NCI-H146 treated with DMSO at 0.1 percent for 48 hours (cell line): ENCODE data around the gene HES5.

Experiments used
- DNase-seq: peaks from one replicate; lab custom pipeline; 2025; ENCODE audit not compliant: unreplicated experiment; lab: John Stamatoyannopoulos, UW

HES5 gene

DNA sequence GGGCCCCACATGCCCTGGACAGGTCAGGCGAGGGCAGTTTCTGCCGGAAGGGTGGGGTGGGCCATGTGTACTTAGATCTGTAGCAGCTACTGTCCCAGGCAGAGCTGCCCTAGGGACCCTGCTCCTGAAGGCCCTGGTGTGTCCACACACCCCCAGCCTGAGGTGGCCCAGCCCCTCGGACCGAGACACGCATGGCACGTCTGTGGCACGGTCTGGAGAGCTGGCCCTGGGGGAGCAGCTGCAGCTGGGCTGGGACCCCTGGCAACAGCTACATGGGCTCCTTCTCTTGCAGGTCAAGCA lies 28.3 kb downstream of the HES5 start:
- DNase-seq, result no peak

DNA sequence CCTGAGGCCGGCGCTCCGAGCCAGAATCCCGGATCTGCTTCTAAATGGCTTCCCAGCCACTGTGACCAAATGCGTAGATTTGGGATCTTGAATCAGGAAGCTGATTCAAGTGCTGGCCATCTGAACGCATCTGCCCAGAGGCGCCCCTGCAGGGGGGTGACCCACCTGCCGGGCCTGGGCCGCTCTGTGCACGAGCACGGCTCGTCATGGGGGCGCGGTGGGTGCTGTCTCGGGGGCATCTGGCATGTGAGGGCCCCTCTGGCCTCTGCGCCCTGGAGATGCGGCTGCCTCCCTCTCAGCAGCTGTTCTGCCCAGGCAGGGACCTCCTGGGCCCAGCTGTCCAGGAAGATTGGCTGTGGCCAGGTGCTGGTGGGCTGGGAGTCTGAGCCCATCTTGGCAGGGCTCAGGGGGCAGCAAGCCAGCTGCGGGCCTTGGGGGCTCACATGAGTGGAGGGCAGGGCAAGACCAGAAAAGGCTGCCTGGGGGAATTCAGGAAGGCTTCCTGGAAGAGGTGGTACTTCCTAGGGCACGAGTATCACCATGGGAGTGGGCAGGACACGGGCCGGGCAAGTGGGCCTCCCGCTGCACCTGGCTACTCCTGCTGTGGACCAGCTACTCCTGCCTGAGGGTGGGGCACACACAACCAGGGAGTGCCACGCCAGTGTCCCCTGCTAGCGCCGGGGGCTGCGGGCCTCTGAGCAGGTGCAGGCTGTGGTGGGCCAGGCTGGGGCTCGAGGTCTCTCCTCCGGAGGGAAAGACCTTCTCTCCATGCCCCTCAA lies 28.8 kb downstream of the HES5 start:
- DNase-seq, result no peak

DNA sequence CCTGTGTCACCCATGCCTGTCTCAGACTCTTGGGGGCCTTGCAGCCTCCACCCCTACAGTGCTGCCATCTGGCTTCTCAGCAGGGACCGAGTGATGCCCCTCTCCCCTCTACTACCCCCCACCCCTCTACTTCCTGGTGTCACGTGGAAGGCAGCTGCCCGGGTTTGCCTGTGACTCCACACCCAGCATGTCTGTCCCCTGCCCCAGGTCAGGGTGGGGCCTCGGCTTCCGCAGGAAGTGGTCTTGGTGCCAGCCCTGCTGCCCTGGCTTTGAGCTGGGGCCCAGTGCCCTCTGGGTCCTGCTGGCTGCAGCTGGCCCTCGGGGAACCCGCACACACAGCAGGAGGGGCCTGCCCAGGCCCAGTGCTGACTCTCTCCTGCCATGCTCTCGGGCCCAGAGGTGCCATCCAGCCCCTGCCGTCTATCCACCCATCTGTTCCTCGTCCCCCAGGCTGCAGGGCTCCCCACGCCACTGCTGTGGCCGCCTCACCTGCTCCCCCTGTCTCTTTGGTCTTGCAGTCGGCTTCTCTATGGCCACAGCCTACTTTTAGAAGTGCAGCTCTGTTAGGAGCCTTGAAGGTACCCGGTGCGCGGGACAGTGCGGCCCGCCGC lies 30.0 kb downstream of the HES5 start:
- DNase-seq, result no peak

DNA sequence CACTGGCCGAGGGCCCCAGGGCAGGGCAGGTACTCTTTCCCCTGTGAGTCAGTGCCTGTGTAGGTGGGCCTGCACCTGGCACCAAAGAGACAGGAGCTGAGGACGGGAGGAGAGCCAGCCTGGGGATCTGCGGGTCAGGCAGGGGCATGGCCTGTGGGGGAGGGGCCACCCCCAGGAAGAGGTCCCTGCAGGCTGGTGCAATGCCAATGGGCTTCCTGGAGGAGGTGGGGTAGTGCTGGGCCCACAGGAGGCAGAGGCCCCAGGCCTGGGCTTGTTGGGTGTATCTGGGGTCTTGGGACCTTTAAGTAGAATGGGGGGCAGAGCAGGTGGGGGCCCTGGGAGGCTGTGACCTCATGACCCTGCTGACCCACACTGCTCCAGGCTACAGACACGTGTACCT lies 30.8 kb downstream of the HES5 start:
- no peak for DNase-seq

DNA sequence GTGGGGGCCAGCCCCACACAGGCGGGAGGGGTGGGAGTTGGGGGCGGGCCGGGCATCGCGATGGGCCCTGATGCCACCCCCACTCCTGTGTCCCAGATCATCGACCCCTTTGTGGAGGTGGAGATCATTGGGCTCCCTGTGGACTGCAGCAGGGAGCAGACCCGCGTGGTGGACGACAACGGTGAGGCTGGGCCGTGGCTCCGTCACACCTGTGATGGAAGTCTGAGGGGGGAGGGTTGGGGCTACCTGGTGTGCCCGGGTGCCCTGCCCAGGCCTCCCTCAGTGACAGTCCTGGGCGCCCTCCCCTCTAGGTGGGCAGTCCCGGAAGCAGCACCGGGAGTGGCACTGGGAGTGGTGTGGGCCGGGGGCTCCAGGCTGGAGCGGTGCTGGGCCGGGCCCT lies 31.4 kb downstream of the HES5 start:
- DNase-seq, result no peak

DNA sequence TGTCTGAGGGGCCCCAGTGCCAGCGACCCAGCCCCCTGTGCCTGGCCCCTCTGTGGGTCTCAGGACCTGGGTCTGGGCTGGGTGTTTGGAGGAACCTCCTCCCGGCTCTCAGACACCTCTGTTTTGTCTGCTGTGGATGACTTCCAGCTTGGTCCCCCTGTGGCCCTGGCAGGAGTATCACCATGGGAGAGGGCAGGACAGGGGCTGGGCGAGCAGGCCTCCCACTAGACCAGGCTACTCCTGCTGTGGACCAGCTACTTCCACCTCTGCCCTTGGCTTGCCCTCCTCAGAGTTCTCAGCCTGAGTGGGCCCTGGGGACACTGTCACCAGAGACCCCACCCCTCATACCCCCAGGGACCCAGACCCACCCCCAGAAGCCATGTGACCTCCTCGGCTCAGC lies 32.2 kb downstream of the HES5 start:
- no peak for DNase-seq

DNA sequence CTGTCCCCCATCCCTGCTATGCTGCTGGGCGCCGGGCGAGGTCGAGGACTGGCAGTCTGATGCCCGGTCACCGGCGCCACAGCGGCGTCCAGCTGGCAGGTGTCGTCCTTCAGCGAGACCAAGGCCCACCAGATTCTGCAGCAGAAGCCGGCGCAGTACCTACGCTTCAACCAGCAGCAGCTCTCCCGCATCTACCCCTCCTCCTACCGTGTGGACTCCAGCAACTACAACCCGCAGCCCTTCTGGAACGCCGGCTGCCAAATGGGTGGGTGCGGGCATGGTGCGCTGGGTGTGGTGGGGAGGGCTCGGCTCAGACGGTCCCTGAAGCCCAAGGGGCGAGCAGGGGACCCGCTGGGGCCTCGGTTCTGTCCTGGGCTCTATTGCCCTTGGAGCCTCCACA lies 33.3 kb downstream of the HES5 start:
- DNase-seq, result no peak

DNA sequence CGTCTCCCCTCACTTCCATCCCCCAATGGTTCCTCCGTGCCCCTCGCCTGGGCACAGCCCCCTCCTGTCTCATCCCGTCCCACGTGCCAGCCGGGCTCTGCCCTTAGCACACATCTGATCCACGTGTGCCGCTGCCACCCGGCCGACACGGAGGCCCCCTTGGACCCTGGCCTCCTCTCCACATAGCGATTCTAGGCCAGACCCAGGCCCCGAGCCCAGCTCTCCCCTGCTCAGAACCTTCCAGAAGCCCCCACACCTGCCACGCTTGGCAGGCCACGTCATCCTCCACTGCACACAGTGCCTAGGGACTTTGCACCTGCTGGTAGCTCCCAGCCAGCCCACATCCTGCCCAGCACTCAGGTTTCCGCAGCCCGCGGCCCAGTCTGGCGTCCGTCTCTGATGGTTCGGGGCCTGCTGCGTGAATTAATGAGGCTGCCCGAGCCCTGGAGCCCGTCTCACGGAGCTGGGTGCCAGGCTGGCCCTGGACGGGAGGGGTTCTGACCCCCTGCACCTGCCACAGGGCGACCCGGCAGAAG lies 33.9 kb downstream of the HES5 start:
- DNase-seq, result no peak

DNA sequence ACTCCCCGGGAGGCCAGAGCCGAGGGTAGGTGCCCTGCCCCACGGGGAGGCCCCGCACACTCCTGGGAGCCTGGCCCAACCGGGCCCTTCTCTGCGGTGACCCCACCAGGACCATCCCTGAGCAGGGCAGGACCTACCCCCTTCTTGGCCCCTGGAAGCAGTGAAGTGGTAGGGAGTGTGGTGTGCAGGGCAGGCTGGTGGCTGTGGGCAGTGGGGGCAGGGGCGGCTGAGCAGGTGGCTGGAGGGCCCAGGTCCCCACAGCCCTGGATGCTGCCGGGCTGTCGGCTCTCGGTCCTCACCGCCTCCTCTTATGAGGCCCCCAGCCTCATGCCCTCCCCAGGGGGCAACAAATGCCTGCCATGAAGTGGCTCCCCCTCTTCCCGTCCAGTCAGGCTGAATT lies 34.5 kb downstream of the HES5 start:
- no peak for DNase-seq

DNA sequence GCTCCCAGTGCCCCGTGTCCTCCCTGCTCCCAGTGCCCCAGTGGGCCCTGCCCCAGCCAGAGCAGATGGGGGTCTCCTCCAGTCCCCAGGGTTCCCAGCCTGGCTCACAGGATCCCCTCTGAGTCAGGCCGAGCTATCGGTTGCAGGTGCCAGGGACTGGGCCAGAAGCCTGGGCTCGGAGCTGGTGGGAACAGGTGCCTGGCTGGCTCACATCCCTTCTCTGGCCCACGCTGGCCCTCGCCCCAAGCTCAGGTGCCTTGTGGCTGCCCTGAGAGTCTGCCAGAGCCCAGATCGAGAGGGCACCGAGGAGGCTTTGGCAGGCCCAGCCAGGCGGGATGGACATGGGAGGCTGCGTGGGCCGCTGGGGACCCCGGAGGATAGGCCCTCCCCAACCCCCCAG lies 35.0 kb downstream of the HES5 start:
- no peak for DNase-seq

DNA sequence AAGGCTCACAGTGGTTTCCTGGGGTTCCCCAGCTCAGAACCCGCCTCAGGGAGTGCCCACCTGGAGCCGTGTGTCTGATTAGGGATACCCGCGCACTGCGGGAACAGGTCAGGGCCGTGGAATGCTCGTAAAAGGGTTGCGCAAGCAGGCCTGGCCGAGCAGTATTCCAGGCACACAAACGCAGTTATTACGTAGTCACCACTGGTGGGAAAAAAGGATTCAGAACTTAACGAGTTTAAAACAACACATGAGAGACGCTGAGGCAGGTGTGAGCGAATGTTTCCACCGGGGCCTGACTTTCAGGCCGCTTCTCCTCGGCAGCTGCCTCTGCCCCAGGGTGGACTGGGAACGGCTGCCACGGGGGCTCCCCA lies 35.8 kb downstream of the HES5 start:
- no peak for DNase-seq

DNA sequence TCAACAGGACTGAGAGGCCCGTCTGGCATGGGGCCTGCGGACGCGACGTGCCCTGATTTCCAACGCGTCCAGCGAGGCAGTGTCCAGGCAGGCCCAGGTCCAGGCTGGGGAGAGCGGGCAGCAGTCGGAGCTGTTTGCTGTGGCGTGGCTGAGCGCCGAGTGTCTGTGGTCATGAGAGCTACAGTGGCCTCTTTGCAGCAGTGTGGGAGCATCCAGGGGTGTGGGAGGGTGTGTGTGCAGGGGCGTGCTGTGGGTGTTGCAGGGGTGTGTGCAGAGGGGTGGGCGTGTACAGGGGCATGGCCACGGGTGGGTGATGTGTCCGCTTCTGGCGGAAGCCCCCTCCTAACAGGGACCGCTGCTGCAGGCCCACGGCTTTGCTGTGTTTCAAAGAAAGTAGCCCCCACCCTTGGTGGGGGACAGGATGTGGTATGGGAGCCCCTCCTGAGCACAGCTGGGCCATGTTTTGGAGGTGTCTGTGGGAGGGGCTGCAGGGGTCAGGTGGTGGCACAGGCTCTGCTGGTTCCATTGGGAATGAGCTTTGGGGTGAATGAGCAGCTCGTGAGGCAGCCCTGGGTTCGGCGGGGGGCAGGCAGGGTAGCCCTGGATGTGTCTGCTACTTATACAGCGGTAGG lies 36.3 kb downstream of the HES5 start:
- DNase-seq, result no peak

DNA sequence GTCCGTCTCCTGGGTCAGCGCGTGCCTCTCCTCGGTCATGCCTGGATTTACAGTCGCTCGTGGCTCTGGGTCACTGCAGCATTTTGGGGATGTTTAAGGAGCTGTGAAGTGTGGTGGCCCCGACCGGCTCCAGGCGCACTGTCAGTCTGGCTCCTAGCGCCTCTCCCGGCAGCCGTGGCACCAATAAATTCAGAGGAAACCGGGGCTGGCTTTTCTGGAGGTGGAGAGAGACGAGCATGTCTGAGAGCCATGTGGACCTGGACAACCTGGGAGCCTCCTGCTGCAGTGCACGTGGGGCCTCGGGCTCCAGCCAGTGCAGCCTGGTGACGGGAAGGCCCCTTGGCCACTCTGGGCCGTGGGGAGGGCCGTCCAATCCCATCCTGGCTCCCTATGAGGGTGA lies 36.8 kb downstream of the HES5 start:
- DNase-seq, result no peak

DNA sequence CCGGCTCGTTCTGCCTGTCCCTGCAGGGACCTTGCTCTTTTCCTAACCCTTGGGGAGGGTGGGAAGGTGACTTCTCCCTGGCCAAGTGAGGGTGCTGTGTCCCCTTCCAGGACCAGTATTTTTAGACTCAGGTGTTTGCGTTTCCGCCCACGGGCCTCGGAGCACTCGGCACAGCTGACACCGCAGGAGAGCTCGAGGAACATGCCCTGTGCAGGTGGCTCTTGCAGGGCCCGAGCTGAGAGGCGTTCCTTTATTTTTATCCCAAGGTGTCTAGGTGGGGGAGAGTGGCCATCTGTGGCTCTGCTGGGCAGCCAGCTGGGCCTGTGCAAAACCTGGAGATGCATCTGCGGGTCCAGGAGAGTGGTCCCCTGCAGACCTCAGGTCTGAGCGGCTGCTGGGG lies 38.0 kb downstream of the HES5 start:
- no peak for DNase-seq

DNA sequence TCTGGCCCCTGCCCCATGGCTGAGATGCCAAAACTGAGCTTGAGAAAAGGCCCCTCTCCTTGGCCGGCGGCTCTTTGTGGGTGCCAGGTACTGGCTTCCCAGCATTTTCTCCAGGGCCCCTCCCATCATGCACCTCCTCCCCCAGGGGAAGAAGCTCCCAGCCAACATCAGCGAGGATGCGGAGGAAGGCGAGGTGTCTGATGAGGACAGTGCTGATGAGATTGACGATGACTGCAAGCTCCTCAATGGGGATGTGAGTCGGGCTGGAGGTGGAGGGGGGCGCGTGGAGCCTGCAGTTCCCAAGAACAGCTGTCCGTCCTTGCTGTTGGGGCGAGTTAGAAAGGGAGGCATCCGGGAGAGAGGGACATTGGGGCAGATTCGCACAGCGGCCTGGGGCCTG lies 40.4 kb downstream of the HES5 start:
- DNase-seq, result no peak

DNA sequence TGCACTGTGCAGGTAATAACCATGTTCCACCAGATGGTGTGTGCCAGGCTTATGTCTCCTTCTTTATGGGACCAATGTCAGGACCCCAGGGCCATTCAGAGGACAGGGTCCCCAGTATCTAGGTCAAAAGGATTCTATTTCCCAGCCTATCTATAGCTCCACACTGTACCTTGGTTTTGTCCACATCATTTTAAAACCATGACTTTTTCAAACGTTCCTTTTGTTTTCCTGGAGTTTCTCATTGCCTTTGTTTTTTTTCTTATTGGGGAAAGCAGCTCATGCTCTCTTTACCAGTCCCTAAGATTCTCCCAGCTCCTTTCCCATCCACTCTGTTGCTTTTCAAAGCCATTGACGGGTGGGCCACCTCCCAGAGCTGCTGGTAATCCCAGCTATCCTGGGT lies 41.4 kb downstream of the HES5 start:
- DNase-seq, result no peak

DNA sequence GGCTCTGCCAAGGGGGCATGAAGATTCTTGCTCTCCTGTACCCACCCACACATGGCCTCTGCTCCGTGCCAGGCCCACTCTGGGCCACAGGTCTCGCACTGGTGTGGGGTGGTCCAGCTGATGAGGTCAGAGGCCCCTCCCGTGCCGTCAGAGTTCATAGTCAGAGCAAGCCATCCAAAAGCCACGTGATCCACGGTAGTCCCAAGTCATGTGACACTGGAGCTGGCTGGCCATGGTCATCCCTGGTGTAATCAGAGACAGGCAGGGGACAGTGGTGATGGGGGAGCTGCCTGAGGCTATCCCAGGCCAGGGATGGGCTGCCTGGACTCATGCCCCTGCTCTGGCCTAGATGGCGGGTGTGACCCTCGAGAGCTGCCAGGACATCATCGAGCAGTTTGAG lies 43.5 kb downstream of the HES5 start:
- DNase-seq, result no peak

DNA sequence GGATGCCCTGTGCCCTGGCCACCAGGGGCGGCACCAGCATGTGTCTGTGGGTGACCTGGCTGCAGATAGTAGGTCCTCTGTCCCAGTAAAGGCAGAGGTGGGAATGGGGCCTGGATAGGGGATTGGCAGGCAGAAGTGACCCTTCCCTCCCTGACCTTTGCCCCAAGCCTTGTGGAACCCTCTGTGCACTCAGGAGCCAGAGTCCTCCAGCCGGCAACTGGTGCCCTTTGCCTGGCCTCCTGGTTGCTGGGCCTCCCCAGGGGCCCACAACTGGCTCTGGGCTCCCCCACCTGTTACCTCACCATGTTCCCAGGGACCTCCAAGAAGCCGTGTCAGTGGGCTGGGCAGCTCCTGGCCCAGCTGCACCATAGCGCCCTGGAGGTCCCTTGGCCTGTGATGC lies 44.0 kb downstream of the HES5 start:
- no peak for DNase-seq

DNA sequence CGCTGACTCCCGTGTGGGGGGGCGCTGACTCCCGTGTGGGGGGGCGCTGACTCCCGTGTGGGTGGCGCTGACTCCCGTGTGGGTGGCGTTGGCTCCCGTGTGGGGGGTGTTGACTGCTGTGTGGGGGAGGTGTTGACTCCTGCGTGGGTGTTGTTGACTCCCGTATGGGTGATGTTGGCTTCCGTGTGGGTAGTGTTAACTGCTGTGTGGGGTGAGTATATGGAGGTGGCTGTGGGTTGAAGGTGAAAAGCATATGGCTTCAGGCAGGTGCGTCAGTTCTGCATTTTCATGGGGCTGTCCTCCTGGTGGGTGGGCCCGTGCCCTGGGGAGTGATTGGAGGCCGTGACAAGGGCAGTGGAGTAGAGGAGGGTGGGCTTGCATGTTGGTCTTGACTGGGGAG lies 46.1 kb downstream of the HES5 start:
- no peak for DNase-seq

DNA sequence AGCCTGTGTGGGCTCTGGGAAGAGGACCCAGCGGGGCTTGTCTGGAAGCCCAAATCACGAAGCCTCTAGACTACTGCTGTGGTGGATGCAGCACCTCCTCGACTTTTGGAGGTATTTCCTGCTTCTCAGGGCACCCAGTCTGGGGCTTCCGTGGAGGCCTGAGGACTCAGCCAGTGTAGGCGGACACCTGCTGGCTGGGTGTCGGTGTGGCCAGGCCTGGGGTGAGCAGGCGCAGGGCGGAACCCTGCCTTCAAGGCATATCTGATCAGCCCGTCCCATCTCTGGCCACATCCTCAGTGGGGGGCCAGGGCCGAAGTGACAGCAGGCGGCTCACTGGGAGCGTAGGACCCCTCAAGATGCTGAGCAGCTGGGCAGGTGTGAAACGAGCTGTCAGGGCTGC lies 47.0 kb downstream of the HES5 start:
- DNase-seq, result no peak

DNA sequence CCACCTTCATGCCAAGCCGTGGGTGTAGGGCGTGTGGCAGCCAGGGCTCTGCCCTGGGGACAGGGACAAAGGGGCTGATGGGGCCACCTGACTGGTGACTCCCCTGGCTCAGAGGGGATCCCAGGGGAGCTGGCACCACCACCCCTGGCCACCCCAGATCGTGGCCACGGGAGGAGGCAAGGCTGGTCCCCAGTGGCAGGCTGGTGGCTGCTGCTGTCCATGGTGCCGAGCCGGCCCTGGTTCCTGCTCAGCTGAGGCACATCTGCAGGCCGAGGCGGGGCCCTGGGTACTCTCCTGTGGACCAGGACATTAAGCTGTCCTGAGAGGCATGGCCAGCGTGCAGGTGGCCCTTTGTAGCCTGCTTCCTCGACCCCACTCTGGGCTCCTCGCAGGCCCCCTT lies 47.5 kb downstream of the HES5 start:
- DNase-seq, result no peak

DNA sequence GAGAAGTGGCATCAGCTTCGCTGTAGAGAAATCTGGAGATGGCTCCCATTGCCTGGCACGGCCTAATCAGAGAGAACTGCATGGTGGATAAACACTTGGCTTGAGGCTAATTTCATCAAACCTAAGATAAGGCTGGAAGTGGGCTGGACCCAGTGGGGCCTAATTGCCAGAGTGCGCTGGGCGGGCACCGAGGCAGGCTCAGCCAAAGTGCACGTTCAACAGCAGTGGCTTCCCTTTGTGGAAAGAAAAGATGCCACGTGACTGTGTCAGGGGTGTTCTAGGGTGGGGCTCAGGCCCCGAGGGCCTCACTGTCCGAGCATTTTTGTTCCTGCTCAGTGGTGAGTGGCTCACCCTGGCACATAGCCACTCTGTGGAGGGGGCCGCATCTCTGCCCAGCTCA lies 48.2 kb downstream of the HES5 start:
- no peak for DNase-seq

DNA sequence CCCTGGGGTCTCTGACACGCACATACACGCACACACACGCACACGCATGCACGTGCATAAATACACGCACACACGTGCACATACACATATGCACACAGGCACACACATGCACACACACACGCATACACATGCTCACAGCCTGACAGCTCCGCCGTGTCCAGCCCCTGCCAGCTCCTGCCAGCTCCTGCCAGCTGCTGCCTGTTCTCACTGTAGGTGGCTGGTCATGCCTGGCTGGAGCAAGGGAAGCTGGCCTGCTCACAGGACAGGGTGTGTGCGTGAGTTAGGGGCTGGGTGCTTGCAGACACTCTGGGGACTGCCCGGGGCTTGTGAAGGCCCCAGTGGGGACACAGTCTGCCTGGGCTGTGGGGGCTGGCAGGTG lies 49.1 kb downstream of the HES5 start:
- DNase-seq, result no peak
